Panc1 (cell line): ENCODE measurements around the gene SHISAL1. TPM values are rescaled to one million over a fixed set of nuclear protein-coding genes. Genes with fewer than 3 reads are reported as not detected.

ENCODE experiments used
- ATAC-seq: fragments of 200-7000 bp; cut with Tn5 transposase; 2 replicates; pipeline ENCODE4 v1.9.1; 2020; ENCODE audit warnings: mild to moderate bottlenecking, moderate library complexity
- BruUV-seq: library from RNA; stranded (reverse); fragments of 400-500 nt; replicated peaks from 2 replicates; lab custom pipeline; 2021; lab: Mats Ljungman, UMichigan
- CTCF ChIA-PET: fragments of 300-600 bp; sonication (Branson Sonifier 250); formaldehyde crosslinking; loops from one replicate; lab custom pipeline; 2022; ENCODE audit warnings: antibody characterized with exemption; lab: Charles Lee
- POLR2A ChIA-PET: fragments of 300-600 bp; sonication (Branson Sonifier 250); formaldehyde crosslinking; loops from one replicate; lab custom pipeline; 2022; ENCODE audit warnings: antibody characterized with exemption; lab: Charles Lee
- DNase-seq: peaks from one replicate; pipeline ENCODE4 v3.0.0-alpha.2; 2010; ENCODE audit warnings: low read depth, low spot score
- H3K27ac ChIP-seq: 2 replicates; pipeline ENCODE4 v1.5.1; 2011; ENCODE audit warnings: mild to moderate bottlenecking, low read length, inconsistent platforms
- H3K27me3 ChIP-seq: fragments of 200-500 bp; sonication (Bioruptor generic); 2 replicates; pipeline ENCODE4 v1.6.0; 2014; ENCODE audit warnings: low read length, inconsistent platforms; ENCODE audit not compliant: control insufficient read depth, insufficient read depth
- H3K36me3 ChIP-seq: fragments of 200-500 bp; sonication (Bioruptor generic); 2 replicates; pipeline ENCODE4 v1.5.1; 2014; ENCODE audit warnings: inconsistent platforms, mild to moderate bottlenecking, low read length, moderate library complexity; ENCODE audit not compliant: control insufficient read depth, insufficient read depth
- H3K4me1 ChIP-seq: 2 replicates; pipeline ENCODE4 v1.5.1; 2011; ENCODE audit warnings: inconsistent platforms, mild to moderate bottlenecking, low read length, moderate library complexity; ENCODE audit not compliant: control insufficient read depth, insufficient read depth
- H3K4me3 ChIP-seq, 2 experiments: 2 replicates each; pipeline ENCODE4 v1.5.1; 2011 to 2012; ENCODE audit warnings: low read depth in 2 of 2, low read length in 2 of 2, mild to moderate bottlenecking in 2 of 2, inconsistent platforms in 1 of 2, moderate library complexity in 1 of 2
- H3K9me3 ChIP-seq: fragments of 200-500 bp; sonication (Bioruptor generic); 2 replicates; pipeline ENCODE4 v1.5.1; 2014; ENCODE audit warnings: low read depth, mild to moderate bottlenecking, inconsistent platforms, low read length, moderate library complexity; ENCODE audit not compliant: control insufficient read depth, insufficient read depth
- CTCF ChIP-seq: fragments of 450-650 bp; IDR thresholded peaks from 2 replicates; pipeline ENCODE4 v1.5.1; 2017; ENCODE audit warnings: mild to moderate bottlenecking
- POLR2AphosphoS5 ChIP-seq: IDR thresholded peaks from 2 replicates; pipeline ENCODE4 v1.6.1; 2012; ENCODE audit warnings: mild to moderate bottlenecking, low read depth, low read length, moderate library complexity
- REST ChIP-seq, 2 experiments: IDR thresholded peaks; 2 replicates each; pipeline ENCODE4 v1.6.1; 2011 to 2012; ENCODE audit warnings: low read depth in 2 of 2, control low read depth in 1 of 2, low read length in 1 of 2, mild to moderate bottlenecking in 1 of 2, moderate library complexity in 1 of 2; ENCODE audit not compliant: insufficient read depth in 1 of 2
- SIN3A ChIP-seq: IDR thresholded peaks from 2 replicates; pipeline ENCODE4 v1.6.1; 2012; ENCODE audit warnings: low read depth, mild to moderate bottlenecking, low read length, moderate library complexity, borderline replicate concordance; ENCODE audit not compliant: insufficient read depth
- TCF7L2 ChIP-seq: IDR thresholded peaks from 2 replicates; pipeline ENCODE4 v1.6.1; 2011; ENCODE audit warnings: mild to moderate bottlenecking, low read depth, low read length, inconsistent platforms
- in situ Hi-C: cut with HindIII; loops from 2 replicates; pipeline ENCODE4 v1.10.0; 2016; ENCODE audit warnings: low sequenced_read_pairs, low pct_unique_long_range_greater_than_20kb
- intact Hi-C: fragments of 100-400 bp; cut with micrococcal nuclease; formaldehyde crosslinking; loops from one replicate; pipeline ENCODE4 v1.10.0; 2022; ENCODE audit not compliant: unreplicated experiment
- total RNA-seq: library from RNA; stranded (reverse); gene quantifications from one replicate; pipeline ENCODE4 v1.2.1, GENCODE V29; 2021; ENCODE audit not compliant: unreplicated experiment

Gene SHISAL1
- total RNA-seq, 1 experiment from 2014 or later: 1.2 TPM

- in situ Hi-C loops (no loop called here), intact Hi-C loops (no loop called here)
- DNase-seq: no peak
- H3K4me1 ChIP-seq: no peaks in the 10 kb centered on the region
- no peak for ATAC-seq
- ChIA-PET POLR2A (no interaction called here), CTCF (no interaction called here)
- no peak overlapping the region for H3K27ac ChIP-seq
- no peaks in the 10 kb centered on the region for H3K36me3 ChIP-seq
- BruUV-seq: no TSS peak
- no peaks in the 10 kb centered on the region for H3K9me3 ChIP-seq
- H3K27me3 ChIP-seq: no peaks in the 10 kb centered on the region; the same call in 1 of the 2 replicates
- no peak for TF ChIP-seq TCF7L2
- TF ChIP-seq CTCF: no peak
- no peak for TF ChIP-seq SIN3A
- no peak for TF ChIP-seq REST (IDR thresholded peaks at IDR 0.05; ENCODE audit: insufficient read depth in 1 of 2, low read depth in 2 of 2, low read length in 1 of 2)
- no peak for TF ChIP-seq POLR2AphosphoS5
- no peak overlapping the region for H3K4me3 ChIP-seq
Measured at GRCh38 chr22:44246615-44247326, 66.0 kb downstream of the SHISAL1 start.

- no peaks in the 10 kb centered on the region for H3K36me3 ChIP-seq
- H3K4me1 ChIP-seq: no peaks in the 10 kb centered on the region
- peaks cover 2% of the 10 kb centered on the region; the same call in 1 of the 2 replicates for H3K27me3 ChIP-seq
- intact Hi-C loops: no loop called here
- no peaks in the 10 kb centered on the region for H3K9me3 ChIP-seq
- ChIA-PET CTCF (no interaction called here), POLR2A (no interaction called here)
- no TSS peak for BruUV-seq
- no peak for TF ChIP-seq POLR2AphosphoS5
- TF ChIP-seq CTCF: no peak
- TF ChIP-seq SIN3A: no peak
- TF ChIP-seq TCF7L2: no peak
- TF ChIP-seq REST (IDR thresholded peaks at IDR 0.05; ENCODE audit: insufficient read depth in 1 of 2, low read depth in 2 of 2, low read length in 1 of 2): no peak
- H3K27ac ChIP-seq: no peak overlapping the region
- DNase-seq: no peak
- ATAC-seq: no peak
- in situ Hi-C loops: no loop called here
- no peak overlapping the region for H3K4me3 ChIP-seq
Measured at GRCh38 chr22:44245867-44246266, 66.9 kb downstream of the SHISAL1 start.
